ENCODE results near the gene GNGT2.

GNGT2 gene

GRCh38 chr17:49210158-49211029 lies at the start of gene GNGT2, which contains the start of gene ABI3:
Gene GNGT2, minus strand, starts transcription at chr17:49210574. Its CDS starts 3,152 bp downstream, at chr17:49207422.
Gene ABI3, plus strand, starts transcription at chr17:49210707. Its CDS starts 18 bp downstream, at chr17:49210725.
- in situ Hi-C loops (cut with HindIII; ENCODE audit: low pct_ligation_motif_present, low pct_unique_long_range_greater_than_20kb, low sequenced_read_pairs): no loop called here
- DNase-seq: no peak

GRCh38 chr17:49259663-49260010 lies 49.3 kb upstream of the GNGT2 start:
- no peak for DNase-seq
- in situ Hi-C loops (cut with HindIII; ENCODE audit: low pct_ligation_motif_present, low pct_unique_long_range_greater_than_20kb, low sequenced_read_pairs): no loop called here

GRCh38 chr17:49258394-49258793 lies 48.0 kb upstream of the GNGT2 start:
- no peak for DNase-seq
- in situ Hi-C loops (cut with HindIII; ENCODE audit: low pct_ligation_motif_present, low pct_unique_long_range_greater_than_20kb, low sequenced_read_pairs): no loop called here

GRCh38 chr17:49255125-49255524 lies 44.8 kb upstream of the GNGT2 start:
- DNase-seq: no peak

GRCh38 chr17:49254066-49254465 lies 43.7 kb upstream of the GNGT2 start:
- no peak for DNase-seq
- in situ Hi-C loops (cut with HindIII; ENCODE audit: low pct_ligation_motif_present, low pct_unique_long_range_greater_than_20kb, low sequenced_read_pairs): no loop called here

More at GRCh38 chr17:49255125-49255524, 44.8 kb upstream of the GNGT2 start:
- in situ Hi-C loops (cut with HindIII; ENCODE audit: low pct_ligation_motif_present, low pct_unique_long_range_greater_than_20kb, low sequenced_read_pairs): no loop called here

DNA sequence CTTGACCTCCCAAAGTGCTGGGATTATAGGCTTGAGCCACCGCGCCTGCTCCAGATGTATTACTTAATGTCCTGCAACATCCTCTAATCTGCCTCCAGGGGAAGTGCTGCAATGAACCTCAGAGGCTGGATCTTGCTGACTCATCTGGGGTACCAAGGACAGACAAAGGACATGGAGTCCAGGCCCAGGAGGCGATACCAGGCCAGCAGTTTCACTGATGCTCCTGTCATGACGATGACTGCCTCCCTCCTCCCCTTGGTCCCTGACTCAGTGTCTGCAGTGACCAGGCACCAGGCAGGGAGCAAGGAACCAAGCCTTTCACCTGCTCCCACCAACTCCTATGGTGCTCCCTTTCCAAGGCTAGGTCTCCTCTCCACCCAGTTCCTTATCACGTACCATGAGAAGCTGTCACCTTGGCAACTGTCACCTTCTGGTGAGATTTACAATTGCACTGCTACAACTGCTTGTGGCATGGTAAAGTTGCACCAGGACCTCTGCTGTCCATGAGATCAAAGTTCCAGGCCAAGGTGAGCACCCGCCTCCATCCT lies 41.8 kb upstream of the GNGT2 start:
- DNase-seq: no peak
- in situ Hi-C loops (cut with HindIII; ENCODE audit: low pct_ligation_motif_present, low pct_unique_long_range_greater_than_20kb, low sequenced_read_pairs): no loop called here

DNA sequence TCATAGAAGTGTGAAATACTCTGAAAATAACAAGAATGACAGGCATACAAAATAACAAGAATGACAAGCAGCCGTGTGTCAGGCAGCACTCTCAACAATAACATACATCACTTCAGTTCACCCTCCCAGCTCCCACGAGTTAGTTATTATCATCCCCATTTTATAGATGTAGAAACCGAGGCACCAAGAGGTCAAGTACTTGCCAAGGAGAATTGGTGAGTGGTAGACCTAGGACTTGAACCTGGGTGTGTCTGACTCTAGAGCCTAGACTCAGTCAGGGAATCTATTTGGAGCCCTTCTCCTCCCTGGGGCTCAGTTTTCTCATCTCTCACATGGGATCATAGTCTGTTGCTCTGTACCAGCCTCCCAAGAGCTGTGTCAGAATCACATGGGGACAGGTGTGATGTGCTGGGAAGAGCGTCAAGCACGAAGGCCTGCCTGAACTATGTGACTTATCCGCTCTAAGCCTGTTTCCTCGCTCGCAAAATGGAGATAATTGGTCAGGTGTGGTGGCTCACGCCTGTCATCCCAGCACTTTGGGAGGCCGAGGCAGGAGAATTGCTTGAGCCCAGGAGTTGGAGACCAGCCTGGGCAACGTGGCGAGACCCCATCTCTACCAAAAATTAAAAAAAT lies 39.6 kb upstream of the GNGT2 start:
- in situ Hi-C loops (cut with HindIII; ENCODE audit: low pct_ligation_motif_present, low pct_unique_long_range_greater_than_20kb, low sequenced_read_pairs): no loop called here
- no peak for DNase-seq

GRCh38 chr17:49249292-49249794 lies 39.0 kb upstream of the GNGT2 start:
- in situ Hi-C loops (cut with HindIII; ENCODE audit: low pct_ligation_motif_present, low pct_unique_long_range_greater_than_20kb, low sequenced_read_pairs): no loop called here
- DNase-seq: no peak

DNA sequence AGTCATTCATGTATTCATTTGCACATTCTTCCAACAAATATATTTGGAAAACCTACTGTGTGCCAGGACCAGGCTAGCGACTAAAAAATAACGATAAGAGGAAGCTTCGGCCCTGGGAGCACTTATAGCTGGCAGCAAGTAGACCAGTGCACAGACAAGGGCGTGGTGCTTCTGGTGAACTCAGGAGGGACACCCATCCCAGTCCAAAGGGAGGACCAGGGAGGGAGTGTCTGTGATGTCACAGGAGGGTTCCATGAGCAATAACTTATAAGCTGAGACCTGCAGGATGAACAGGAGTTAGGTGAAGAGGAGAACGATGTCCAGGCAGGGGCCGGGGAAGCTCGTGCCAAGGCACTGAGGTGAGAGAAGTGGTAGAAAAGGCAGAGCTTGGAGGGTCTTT lies 37.6 kb upstream of the GNGT2 start:
- in situ Hi-C loops (cut with HindIII; ENCODE audit: low pct_ligation_motif_present, low pct_unique_long_range_greater_than_20kb, low sequenced_read_pairs): no loop called here
- DNase-seq: no peak

- no peak for DNase-seq
- in situ Hi-C loops (cut with HindIII; ENCODE audit: low pct_ligation_motif_present, low pct_unique_long_range_greater_than_20kb, low sequenced_read_pairs): no loop called here
Measured at GRCh38 chr17:49244839-49245238, 34.5 kb upstream of the GNGT2 start.

DNA sequence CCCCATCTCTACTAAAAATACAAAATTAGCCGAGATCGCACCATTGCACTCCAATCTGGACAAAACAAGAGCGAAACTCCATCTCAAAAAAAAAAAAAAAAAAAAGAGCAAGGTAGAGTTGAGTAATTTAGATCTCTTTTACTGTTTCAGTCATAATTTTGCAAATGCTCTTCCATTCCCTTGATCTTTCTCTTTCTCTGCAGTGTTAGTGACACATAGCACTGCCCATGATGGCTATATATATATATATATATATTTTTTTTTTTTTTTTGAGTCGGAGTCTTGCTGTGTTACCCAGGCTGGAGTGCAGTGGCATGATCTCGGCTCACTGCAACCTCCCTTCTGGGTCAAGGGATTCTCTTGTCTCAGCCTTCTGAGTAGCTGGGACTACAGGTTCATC lies 32.4 kb upstream of the GNGT2 start:
- in situ Hi-C loops (cut with HindIII; ENCODE audit: low pct_ligation_motif_present, low pct_unique_long_range_greater_than_20kb, low sequenced_read_pairs): no loop called here
- DNase-seq: no peak

DNA sequence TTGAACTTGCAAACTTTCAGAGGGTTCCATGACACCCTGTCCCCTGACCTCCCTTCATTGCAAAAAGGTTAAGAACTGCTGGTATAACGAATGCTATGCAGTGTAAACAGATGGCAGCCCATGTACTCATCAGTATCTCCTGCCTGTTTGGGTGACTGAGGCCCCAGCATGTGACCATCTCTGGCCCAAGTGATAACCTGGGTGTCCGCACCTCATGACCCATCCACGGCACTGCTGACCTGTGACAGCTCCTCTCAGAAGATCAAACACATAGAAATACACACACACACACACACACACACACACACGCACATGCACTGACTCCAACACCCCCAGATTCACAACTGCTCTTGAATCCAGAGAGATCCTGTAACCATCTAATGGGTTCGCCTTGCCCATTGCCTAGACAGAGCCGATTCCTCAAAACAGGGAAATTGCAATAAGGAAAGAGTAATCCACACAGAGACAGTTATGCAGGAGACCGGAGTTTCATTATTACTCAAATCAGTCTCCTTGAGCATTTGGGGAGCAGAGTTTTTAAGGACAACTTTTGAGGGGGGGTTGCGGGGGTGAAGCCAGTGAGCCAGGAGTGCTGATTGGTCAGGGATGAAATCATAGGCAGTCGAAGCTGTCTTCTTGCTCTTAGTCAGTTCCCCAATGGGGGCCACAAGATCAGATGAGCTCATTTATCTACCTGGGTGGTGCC lies 31.5 kb upstream of the GNGT2 start:
- DNase-seq: no peak
- in situ Hi-C loops (cut with HindIII; ENCODE audit: low pct_ligation_motif_present, low pct_unique_long_range_greater_than_20kb, low sequenced_read_pairs): no loop called here

- no peak for DNase-seq
- in situ Hi-C loops (cut with HindIII; ENCODE audit: low pct_ligation_motif_present, low pct_unique_long_range_greater_than_20kb, low sequenced_read_pairs): no loop called here
Measured at GRCh38 chr17:49241040-49241439, 30.7 kb upstream of the GNGT2 start.

GRCh38 chr17:49240619-49241018 lies 30.2 kb upstream of the GNGT2 start:
- in situ Hi-C loops (cut with HindIII; ENCODE audit: low pct_ligation_motif_present, low pct_unique_long_range_greater_than_20kb, low sequenced_read_pairs): no loop called here
- no peak for DNase-seq

- in situ Hi-C loops (cut with HindIII; ENCODE audit: low pct_ligation_motif_present, low pct_unique_long_range_greater_than_20kb, low sequenced_read_pairs): no loop called here
- no peak for DNase-seq
Measured at GRCh38 chr17:49239963-49240362, 29.6 kb upstream of the GNGT2 start.

DNA sequence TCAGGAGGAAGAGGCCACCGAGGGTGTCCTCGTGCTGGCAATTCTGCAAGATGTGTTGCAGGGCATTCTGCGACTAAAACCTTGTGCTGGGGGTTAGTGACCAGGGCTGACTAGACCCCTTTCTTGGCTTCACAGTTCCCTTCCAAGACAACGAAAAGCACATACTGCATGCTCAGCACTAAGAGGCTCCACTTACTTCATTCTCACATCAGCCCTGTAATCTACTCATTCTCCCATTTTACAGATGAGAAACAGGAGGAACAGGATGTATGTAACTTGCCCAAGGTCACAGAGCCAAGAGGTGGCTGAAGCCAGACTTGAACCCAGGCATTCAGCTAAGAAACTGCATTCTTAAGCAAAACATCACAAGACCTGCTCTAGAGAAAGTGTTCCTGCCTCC lies 25.5 kb upstream of the GNGT2 start:
- no peak for DNase-seq
- in situ Hi-C loops (cut with HindIII; ENCODE audit: low pct_ligation_motif_present, low pct_unique_long_range_greater_than_20kb, low sequenced_read_pairs): no loop called here

DNA sequence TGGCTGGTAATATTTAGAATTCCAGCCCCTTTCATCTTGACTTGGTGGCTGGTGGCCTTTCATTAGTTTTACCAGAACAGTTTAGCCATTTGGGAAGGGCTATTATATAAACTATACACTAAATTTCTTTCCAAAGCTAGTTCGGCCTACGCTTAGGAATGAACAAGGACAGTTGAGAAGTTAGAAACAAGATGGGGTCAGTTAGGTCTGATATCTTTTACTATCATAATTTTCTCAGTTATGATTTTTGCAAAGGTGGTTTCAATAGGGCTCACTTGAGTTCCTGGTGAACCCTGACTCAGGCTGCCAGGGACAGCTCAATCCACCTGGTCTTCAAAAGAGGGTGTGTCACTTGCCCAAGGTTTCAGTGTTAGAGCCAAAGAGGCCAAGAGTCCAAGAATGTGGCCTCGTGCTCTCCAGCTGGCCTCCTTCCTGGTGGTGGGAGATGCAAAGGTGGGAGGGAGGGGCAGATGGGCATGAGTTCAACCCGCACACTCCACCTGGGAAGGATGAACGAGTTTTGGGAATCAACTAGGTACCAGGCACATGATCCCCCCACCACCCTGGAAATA lies 24.2 kb upstream of the GNGT2 start:
- DNase-seq: no peak
- in situ Hi-C loops (cut with HindIII; ENCODE audit: low pct_ligation_motif_present, low pct_unique_long_range_greater_than_20kb, low sequenced_read_pairs): no loop called here

- no peak for DNase-seq
- in situ Hi-C loops (cut with HindIII; ENCODE audit: low pct_ligation_motif_present, low pct_unique_long_range_greater_than_20kb, low sequenced_read_pairs): no loop called here
Measured at GRCh38 chr17:49231563-49231894, 21.2 kb upstream of the GNGT2 start.

Measured in ACHN (cell line).